ENCODE results near the gene EYA4. TPM values are rescaled to one million over a fixed set of nuclear protein-coding genes. Genes with fewer than 3 reads are reported as not detected.

Gene EYA4
- total RNA-seq, 1 donor from 2014 or later, result 0.78 TPM

DNA sequence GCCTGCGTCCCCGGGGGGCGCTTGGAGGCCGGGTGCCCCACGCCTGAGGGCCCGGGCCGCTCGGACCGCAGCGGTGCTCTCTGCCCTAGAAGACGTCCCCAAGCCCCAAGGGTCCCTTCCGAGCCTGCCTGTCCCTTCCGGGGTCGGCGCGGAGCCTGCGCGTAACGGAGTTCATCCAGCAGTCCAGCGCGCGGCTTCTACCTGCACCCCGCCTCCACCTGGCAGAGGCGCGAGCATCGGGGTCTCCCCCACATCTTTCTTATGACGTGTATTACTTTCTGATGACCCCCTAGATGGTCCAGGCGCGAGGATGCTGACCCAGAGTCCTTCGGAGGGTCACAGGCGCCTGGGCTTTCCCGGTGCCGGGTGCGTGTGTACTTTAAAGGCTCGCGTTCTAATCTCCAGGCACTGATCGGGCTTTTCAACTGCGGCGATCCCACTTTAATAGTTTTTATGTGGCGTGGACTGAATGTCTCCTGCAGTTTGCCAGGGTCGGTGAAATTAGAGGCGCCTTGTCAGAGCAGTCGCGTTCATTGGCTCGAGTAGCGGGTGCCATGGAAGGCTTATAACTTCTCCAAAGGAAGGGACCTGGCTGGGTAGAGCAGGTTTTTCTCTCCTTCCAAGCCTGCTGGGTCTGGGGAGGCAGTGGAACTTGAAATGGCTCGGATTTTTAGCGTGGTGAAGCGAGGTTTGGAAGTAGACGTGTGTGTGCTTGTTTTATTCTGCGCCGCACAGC, 912 bp downstream of the EYA4 start:
- no peak overlapping the region for H3K27ac Mint-ChIP-seq (ENCODE audit: unreplicated experiment)
- no peaks in the 10 kb centered on the region for H3K36me3 Mint-ChIP-seq (ENCODE audit: unreplicated experiment)
- H3K27me3 Mint-ChIP-seq (ENCODE audit: unreplicated experiment), result peaks cover 78% of the 10 kb centered on the region
- peak overlapping the region; percentile 71 for H3K4me3 Mint-ChIP-seq (ENCODE audit: unreplicated experiment)
- peaks cover 17% of the 10 kb centered on the region for H3K4me1 Mint-ChIP-seq (ENCODE audit: unreplicated experiment)
- no peaks in the 10 kb centered on the region for H3K9me3 Mint-ChIP-seq (ENCODE audit: unreplicated experiment)
- no peak for DNase-seq (ENCODE audit: extremely low spot score, unreplicated experiment)
- TF ChIP-seq, protein P1, sequence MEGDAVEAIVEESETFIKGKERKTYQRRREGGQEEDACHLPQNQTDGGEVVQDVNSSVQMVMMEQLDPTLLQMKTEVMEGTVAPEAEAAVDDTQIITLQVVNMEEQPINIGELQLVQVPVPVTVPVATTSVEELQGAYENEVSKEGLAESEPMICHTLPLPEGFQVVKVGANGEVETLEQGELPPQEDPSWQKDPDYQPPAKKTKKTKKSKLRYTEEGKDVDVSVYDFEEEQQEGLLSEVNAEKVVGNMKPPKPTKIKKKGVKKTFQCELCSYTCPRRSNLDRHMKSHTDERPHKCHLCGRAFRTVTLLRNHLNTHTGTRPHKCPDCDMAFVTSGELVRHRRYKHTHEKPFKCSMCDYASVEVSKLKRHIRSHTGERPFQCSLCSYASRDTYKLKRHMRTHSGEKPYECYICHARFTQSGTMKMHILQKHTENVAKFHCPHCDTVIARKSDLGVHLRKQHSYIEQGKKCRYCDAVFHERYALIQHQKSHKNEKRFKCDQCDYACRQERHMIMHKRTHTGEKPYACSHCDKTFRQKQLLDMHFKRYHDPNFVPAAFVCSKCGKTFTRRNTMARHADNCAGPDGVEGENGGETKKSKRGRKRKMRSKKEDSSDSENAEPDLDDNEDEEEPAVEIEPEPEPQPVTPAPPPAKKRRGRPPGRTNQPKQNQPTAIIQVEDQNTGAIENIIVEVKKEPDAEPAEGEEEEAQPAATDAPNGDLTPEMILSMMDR (IDR thresholded peaks at IDR 0.05), result no peak

DNA sequence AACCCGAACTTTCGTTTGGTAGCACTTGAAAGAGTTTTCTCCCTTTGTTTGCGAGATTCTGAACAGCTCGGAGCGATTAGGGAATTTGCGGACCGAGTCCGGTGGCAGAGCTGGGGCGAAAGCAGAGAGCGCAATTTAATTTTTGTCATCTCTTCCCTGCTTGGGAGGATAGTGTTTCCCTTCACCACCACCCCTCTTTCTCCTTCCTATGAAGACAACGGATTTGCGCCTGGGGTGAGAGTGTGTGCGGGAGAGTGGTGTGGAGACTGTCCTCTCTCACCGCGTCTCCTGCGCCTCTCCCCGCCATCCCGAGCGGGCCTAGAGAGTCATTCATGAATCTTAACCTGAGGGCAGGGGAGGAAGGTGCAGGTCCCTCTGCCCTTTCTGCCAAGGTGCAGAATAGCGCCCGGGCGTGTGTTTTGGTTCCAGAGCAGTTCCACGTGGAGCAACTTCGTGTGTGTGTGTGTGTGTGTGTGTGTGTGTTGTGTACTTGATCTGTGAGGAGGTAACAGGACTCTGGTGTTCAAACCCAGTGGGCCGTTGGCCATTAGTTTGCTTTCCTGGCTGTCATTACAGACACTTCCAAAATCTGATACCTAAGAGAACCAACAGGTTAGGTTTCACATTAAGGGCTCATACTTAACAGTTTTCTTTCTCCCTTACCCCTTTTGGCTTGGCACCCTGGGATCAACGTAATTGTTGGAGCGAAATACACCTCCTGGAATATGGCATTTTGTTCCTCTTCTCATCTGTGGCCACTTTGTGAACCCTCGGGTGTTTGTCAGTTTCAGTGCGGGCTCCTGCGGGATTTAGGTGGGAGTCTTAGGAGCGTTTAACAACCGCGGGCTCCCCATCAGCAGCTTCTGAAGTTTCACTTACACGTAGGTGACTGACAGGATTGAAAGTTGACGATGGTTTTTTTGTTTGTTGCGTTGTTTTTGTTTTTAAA, 1.8 kb downstream of the EYA4 start:
- Mint-ChIP-seq H3K4me3 (ENCODE audit: unreplicated experiment) (peak overlapping the region; percentile 71), H3K36me3 (ENCODE audit: unreplicated experiment) (no peaks in the 10 kb centered on the region), H3K27ac (ENCODE audit: unreplicated experiment) (no peak overlapping the region), H3K4me1 (ENCODE audit: unreplicated experiment) (peaks cover 15% of the 10 kb centered on the region), H3K9me3 (ENCODE audit: unreplicated experiment) (no peaks in the 10 kb centered on the region), H3K27me3 (ENCODE audit: unreplicated experiment) (peaks cover 82% of the 10 kb centered on the region)
- no peak for DNase-seq (ENCODE audit: extremely low spot score, unreplicated experiment)
- TF ChIP-seq, protein P1 (IDR thresholded peaks at IDR 0.05), result no peak

DNA sequence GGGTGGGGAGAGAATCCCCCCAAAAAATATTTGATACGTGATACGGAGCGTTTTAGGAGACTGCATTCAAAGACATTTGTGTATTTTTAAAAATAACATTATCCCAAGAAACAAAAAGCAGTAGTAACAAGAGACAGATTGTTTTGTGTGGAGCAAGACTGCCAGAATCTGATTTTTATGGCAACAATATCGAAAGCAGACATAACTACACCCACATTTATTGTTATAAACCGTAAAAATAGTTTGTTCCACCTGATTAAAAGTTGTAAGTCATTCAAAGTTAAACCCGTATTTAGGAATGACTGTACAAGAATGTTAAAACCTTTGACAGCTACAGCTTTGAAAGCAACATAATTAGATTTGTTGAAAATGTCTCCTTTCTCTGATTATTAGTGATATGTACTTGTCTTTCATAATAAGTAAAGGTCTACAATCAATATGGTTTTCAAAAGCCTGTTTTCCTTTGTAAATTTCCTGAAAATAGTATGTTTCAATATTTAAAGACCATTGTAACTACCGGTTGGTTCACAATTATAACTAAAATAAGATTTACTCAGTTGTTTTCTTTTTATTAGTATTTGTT, 2.7 kb downstream of the EYA4 start:
- H3K36me3 Mint-ChIP-seq (ENCODE audit: unreplicated experiment), result no peaks in the 10 kb centered on the region
- no peak overlapping the region for H3K27ac Mint-ChIP-seq (ENCODE audit: unreplicated experiment)
- no peak for DNase-seq (ENCODE audit: extremely low spot score, unreplicated experiment)
- H3K9me3 Mint-ChIP-seq (ENCODE audit: unreplicated experiment), result no peaks in the 10 kb centered on the region
- H3K4me3 Mint-ChIP-seq (ENCODE audit: unreplicated experiment), result no peak overlapping the region
- H3K27me3 Mint-ChIP-seq (ENCODE audit: unreplicated experiment), result peaks cover 86% of the 10 kb centered on the region
- peaks cover 15% of the 10 kb centered on the region for H3K4me1 Mint-ChIP-seq (ENCODE audit: unreplicated experiment)
- TF ChIP-seq, protein P1 (IDR thresholded peaks at IDR 0.05), result no peak

DNA sequence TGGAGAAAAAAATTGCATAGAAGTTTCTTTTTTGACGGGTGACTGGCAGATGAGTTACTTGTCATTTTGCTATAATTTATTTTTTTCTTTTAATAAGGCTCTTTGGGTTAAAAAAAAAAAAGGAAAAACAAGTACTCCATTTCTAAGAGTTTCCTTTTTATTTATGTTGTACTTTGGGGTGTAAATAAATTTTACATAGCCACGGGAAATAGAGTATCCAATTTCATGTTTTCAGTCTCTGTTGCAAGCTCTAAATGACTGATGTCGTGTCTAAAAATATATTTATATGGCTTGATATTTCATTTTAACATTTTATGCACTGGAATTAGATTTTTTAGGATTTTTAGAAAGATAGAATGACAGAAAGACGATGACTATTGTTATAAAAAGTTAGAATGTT, 3.4 kb downstream of the EYA4 start:
- Mint-ChIP-seq H3K4me1 (ENCODE audit: unreplicated experiment) (peaks cover 15% of the 10 kb centered on the region), H3K27ac (ENCODE audit: unreplicated experiment) (no peak overlapping the region), H3K9me3 (ENCODE audit: unreplicated experiment) (no peaks in the 10 kb centered on the region), H3K27me3 (ENCODE audit: unreplicated experiment) (peaks cover 89% of the 10 kb centered on the region), H3K36me3 (ENCODE audit: unreplicated experiment) (no peaks in the 10 kb centered on the region), H3K4me3 (ENCODE audit: unreplicated experiment) (no peak overlapping the region)
- no peak for DNase-seq (ENCODE audit: extremely low spot score, unreplicated experiment)
- TF ChIP-seq, protein P1 (IDR thresholded peaks at IDR 0.05), result no peak
